Lower lobe of right lung (tissue), 2 donors: Measurements from ENCODE around the gene CCDC149. TPM values are rescaled to one million over a fixed set of nuclear protein-coding genes. Genes with fewer than 3 reads are reported as not detected.

Experiments
- ATAC-seq, 2 donors: fragments of 200-7000 bp; cut with Tn5 transposase; one replicate each; pipeline ENCODE4 v1.9.1; 2020 to 2022; ENCODE audit warnings: mild to moderate bottlenecking in 2 of 2, moderate library complexity in 2 of 2
- DNase-seq: peaks from one replicate; pipeline ENCODE4 v3.0.0-alpha.2; 2020
- H3K27ac ChIP-seq: fragments of 200-600 bp; one replicate; pipeline ENCODE4 v1.8.0; 2022
- H3K27me3 ChIP-seq: fragments of 200-600 bp; one replicate; pipeline ENCODE4 v1.8.0; 2022; ENCODE audit warnings: low read depth
- H3K36me3 ChIP-seq: fragments of 200-600 bp; one replicate; pipeline ENCODE4 v1.8.0; 2022; ENCODE audit warnings: mild to moderate bottlenecking
- H3K4me1 ChIP-seq: fragments of 200-600 bp; one replicate; pipeline ENCODE4 v1.8.0; 2022
- H3K4me3 ChIP-seq: fragments of 200-600 bp; one replicate; pipeline ENCODE4 v1.8.0; 2022; ENCODE audit warnings: mild to moderate bottlenecking
- H3K9me3 ChIP-seq: fragments of 200-600 bp; one replicate; pipeline ENCODE4 v1.8.0; 2022
- CTCF ChIP-seq: fragments of 200-600 bp; IDR thresholded peaks from one replicate; pipeline ENCODE4 v1.8.0; 2022; ENCODE audit warnings: antibody characterized with exemption, mild to moderate bottlenecking
- intact Hi-C: fragments of 100-400 bp; cut with DNase I; formaldehyde crosslinking; loops from one replicate; pipeline ENCODE4 v1.11.0; 2022
- total RNA-seq: library from RNA; stranded (reverse); fragmentation: NEBNext Ultra II Directional; extraction: Animal tissue kit (Norgen Biotek cat#: 25700); gene quantifications from one replicate; pipeline ENCODE4 v1.2.1, GENCODE V29; 2021
- donor health status: DM: no; HTN: yes; CAD: no; lungs with severe emphysema.

The CCDC149 gene
- total RNA-seq, 1 donor from 2014 or later, result 23.8 TPM

- Histone ChIP-seq H3K27ac (no peak overlapping the region), H3K27me3 (no peaks in the 10 kb centered on the region), H3K36me3 (no peaks in the 10 kb centered on the region), H3K4me3 (no peak overlapping the region), H3K9me3 (no peaks in the 10 kb centered on the region), H3K4me1 (peaks cover 23% of the 10 kb centered on the region)
- TF ChIP-seq CTCF, result no peak
- no peak for ATAC-seq
- intact Hi-C loops, result no loop called here
- no peak for DNase-seq
These were observed 120.3 kb downstream of the CCDC149 start for GRCh38 chr4:24792552-24792951.

GRCh38 chr4:24791043-24791442, 121.8 kb downstream of the CCDC149 start:
- Histone ChIP-seq H3K4me1 (peaks cover 12% of the 10 kb centered on the region), H3K27ac (no peak overlapping the region), H3K4me3 (no peak overlapping the region), H3K27me3 (no peaks in the 10 kb centered on the region), H3K36me3 (no peaks in the 10 kb centered on the region), H3K9me3 (no peaks in the 10 kb centered on the region)
- intact Hi-C loops, result no loop called here
- no peak for TF ChIP-seq CTCF
- ATAC-seq (no peak), DNase-seq (no peak)

GRCh38 chr4:24783506-24783905, 129.3 kb downstream of the CCDC149 start:
- Histone ChIP-seq H3K4me1 (no peaks in the 10 kb centered on the region), H3K4me3 (no peak overlapping the region), H3K27me3 (no peaks in the 10 kb centered on the region), H3K36me3 (no peaks in the 10 kb centered on the region), H3K9me3 (no peaks in the 10 kb centered on the region), H3K27ac (no peak overlapping the region)
- intact Hi-C loops, result no loop called here
- TF ChIP-seq CTCF, result no peak
- DNase-seq (no peak), ATAC-seq (no peak)

GRCh38 chr4:24781999-24782745, 130.7 kb downstream of the CCDC149 start:
- H3K36me3 ChIP-seq, result no peaks in the 10 kb centered on the region
- no peak for DNase-seq
- H3K27me3 ChIP-seq, result no peaks in the 10 kb centered on the region
- intact Hi-C loops, result no loop called here
- H3K4me1 ChIP-seq, result no peaks in the 10 kb centered on the region
- ATAC-seq, result no peak
- no peak overlapping the region for H3K27ac ChIP-seq
- H3K4me3 ChIP-seq, result no peak overlapping the region
- no peak for TF ChIP-seq CTCF
- H3K9me3 ChIP-seq, result no peaks in the 10 kb centered on the region

- Histone ChIP-seq H3K9me3 (no peaks in the 10 kb centered on the region), H3K36me3 (no peaks in the 10 kb centered on the region), H3K27ac (no peak overlapping the region), H3K4me3 (no peak overlapping the region), H3K27me3 (no peaks in the 10 kb centered on the region), H3K4me1 (no peaks in the 10 kb centered on the region)
- DNase-seq (no peak), ATAC-seq (no peak)
- no peak for TF ChIP-seq CTCF
- intact Hi-C loops, result no loop called here
These were observed 131.8 kb downstream of the CCDC149 start for GRCh38 chr4:24780936-24781495.
